ENCODE data around the gene MOB3A. TPM values are rescaled to one million over a fixed set of nuclear protein-coding genes. Genes with fewer than 3 reads are reported as not detected.

The MOB3A gene
- total and polyA plus RNA-seq, 12 donors: 8.9 to 30.5 (median 15.7) TPM

GRCh38 chr19:2039089-2039958, 56.8 kb downstream of the MOB3A start:
- H3K27me3 ChIP-seq: no peaks in the 10 kb centered on the region
- no peak overlapping the region for H3K4me3 ChIP-seq
- H3K27ac ChIP-seq: peak overlapping the region in 9 of 10 donors; percentile 77 to 100 (median 91)
- no peak for TF ChIP-seq CTCF (IDR thresholded peaks at IDR 0.05)
- intact Hi-C loops (cut with DNase I): no loop called here
- ATAC-seq (peak in 1 of 8 donors; percentile 9), DNase-seq (no peak)
- peaks cover 0 to 65% (median 34%) of the 10 kb centered on the region in 9 donors for H3K36me3 ChIP-seq
- 81 to 84% methylated on average over 28 to 30 of the region's 30 CpGs for WGBS, 2 donors
- H3K4me1 ChIP-seq: peaks cover 38 to 53% (median 49%) of the 10 kb centered on the region in 9 donors
- H3K9me3 ChIP-seq: peaks cover 0 to 17% (median 9%) of the 10 kb centered on the region in 11 donors

- Histone ChIP-seq H3K4me3 (no peak overlapping the region), H3K4me1 (peaks cover 31 to 46% (median 41%) of the 10 kb centered on the region in 9 donors), H3K27me3 (no peaks in the 10 kb centered on the region), H3K9me3 (peaks cover 0 to 17% (median 9%) of the 10 kb centered on the region in 11 donors), H3K36me3 (peaks cover 0 to 59% (median 34%) of the 10 kb centered on the region in 9 donors), H3K27ac (peak overlapping the region in 7 of 10 donors; percentile 87 to 100 (median 95))
- WGBS, 2 donors: 88 to 89% methylated on average over 43 to 44 of the region's 44 CpGs
- DNase-seq (no peak), ATAC-seq (no peak)
- intact Hi-C loops (cut with DNase I): no loop called here
- TF ChIP-seq CTCF (IDR thresholded peaks at IDR 0.05): no peak
These were observed 57.6 kb downstream of the MOB3A start for GRCh38 chr19:2038284-2039088.

GRCh38 chr19:2037651-2038255, 58.4 kb downstream of the MOB3A start:
- intact Hi-C loops (cut with DNase I): no loop called here
- no peak for ATAC-seq
- no peaks in the 10 kb centered on the region for H3K27me3 ChIP-seq
- no peak for DNase-seq
- peaks cover 0 to 17% (median 9%) of the 10 kb centered on the region in 11 donors for H3K9me3 ChIP-seq
- H3K27ac ChIP-seq: peak overlapping the region in 1 of 10 donors; percentile 89
- no peak overlapping the region for H3K4me3 ChIP-seq
- 75 to 77% methylated on average over 24 of the region's 24 CpGs for WGBS, 2 donors
- H3K36me3 ChIP-seq: peaks cover 0 to 52% (median 34%) of the 10 kb centered on the region in 9 donors
- peaks cover 26 to 45% (median 37%) of the 10 kb centered on the region in 9 donors for H3K4me1 ChIP-seq
- no peak for TF ChIP-seq CTCF (IDR thresholded peaks at IDR 0.05)

- DNase-seq (no peak), ATAC-seq (no peak)
- peaks cover 0 to 40% (median 30%) of the 10 kb centered on the region in 9 donors for H3K36me3 ChIP-seq
- H3K9me3 ChIP-seq: peaks cover 0 to 17% (median 9%) of the 10 kb centered on the region in 11 donors
- 95 to 97% methylated on average over 8 of the region's 8 CpGs for WGBS, 2 donors
- no peaks in the 10 kb centered on the region for H3K27me3 ChIP-seq
- TF ChIP-seq CTCF (IDR thresholded peaks at IDR 0.05): no peak
- H3K4me3 ChIP-seq: no peak overlapping the region
- intact Hi-C loops (cut with DNase I): no loop called here
- peaks cover 29 to 45% (median 38%) of the 10 kb centered on the region in 9 donors for H3K4me1 ChIP-seq
- H3K27ac ChIP-seq: no peak overlapping the region
These were observed 59.7 kb downstream of the MOB3A start for GRCh38 chr19:2036424-2036823.

Measured in heart right ventricle (tissue), 16 donors.